ENCODE data around the gene PTK6.

The PTK6 gene

GRCh38 chr20:63536241-63536977 lies 767 bp downstream of the PTK6 start:
- peaks cover 10% of the 10 kb centered on the region for H3K4me1 Mint-ChIP-seq
- H3K4me3 Mint-ChIP-seq, result no peak overlapping the region
- H3K36me3 Mint-ChIP-seq (ENCODE audit: low read depth), result no peaks in the 10 kb centered on the region
- no peak for DNase-seq
- H3K9me3 Mint-ChIP-seq, result no peaks in the 10 kb centered on the region
- no peaks in the 10 kb centered on the region for H3K27me3 Mint-ChIP-seq
- H3K27ac Mint-ChIP-seq, result no peak overlapping the region
- ATAC-seq, result no peak

- Mint-ChIP-seq H3K27ac (no peak overlapping the region), H3K9me3 (no peaks in the 10 kb centered on the region), H3K4me1 (peaks cover 8% of the 10 kb centered on the region), H3K36me3 (ENCODE audit: low read depth) (no peaks in the 10 kb centered on the region), H3K27me3 (no peaks in the 10 kb centered on the region), H3K4me3 (no peak overlapping the region)
- DNase-seq (no peak), ATAC-seq (no peak)
These were observed 2.1 kb downstream of the PTK6 start for GRCh38 chr20:63534831-63535651.

- ATAC-seq, result no peak
- H3K9me3 Mint-ChIP-seq, result no peaks in the 10 kb centered on the region
- no peak for DNase-seq
- H3K27me3 Mint-ChIP-seq, result no peaks in the 10 kb centered on the region
- H3K4me1 Mint-ChIP-seq, result peaks cover 7% of the 10 kb centered on the region
- no peak overlapping the region for H3K4me3 Mint-ChIP-seq
- H3K36me3 Mint-ChIP-seq (ENCODE audit: low read depth), result no peaks in the 10 kb centered on the region
- H3K27ac Mint-ChIP-seq, result no peak overlapping the region
These were observed 2.7 kb downstream of the PTK6 start for GRCh38 chr20:63534427-63534830.

GRCh38 chr20:63533871-63534393 lies 3.2 kb downstream of the PTK6 start:
- H3K4me3 Mint-ChIP-seq, result no peak overlapping the region
- H3K27me3 Mint-ChIP-seq, result no peaks in the 10 kb centered on the region
- H3K4me1 Mint-ChIP-seq, result peaks cover 7% of the 10 kb centered on the region
- H3K27ac Mint-ChIP-seq, result no peak overlapping the region
- ATAC-seq (no peak), DNase-seq (no peak)
- H3K9me3 Mint-ChIP-seq, result no peaks in the 10 kb centered on the region
- H3K36me3 Mint-ChIP-seq (ENCODE audit: low read depth), result no peaks in the 10 kb centered on the region

GRCh38 chr20:63533388-63533787 lies 3.8 kb downstream of the PTK6 start:
- no peak for ATAC-seq
- Mint-ChIP-seq H3K9me3 (no peaks in the 10 kb centered on the region), H3K4me3 (no peak overlapping the region), H3K36me3 (ENCODE audit: low read depth) (no peaks in the 10 kb centered on the region), H3K27ac (no peak overlapping the region), H3K27me3 (no peaks in the 10 kb centered on the region), H3K4me1 (peaks cover 7% of the 10 kb centered on the region)
- no peak for DNase-seq

GRCh38 chr20:63532449-63532971 lies 4.7 kb downstream of the PTK6 start:
- Mint-ChIP-seq H3K27ac (no peak overlapping the region), H3K4me1 (peaks cover 7% of the 10 kb centered on the region), H3K4me3 (no peak overlapping the region), H3K36me3 (ENCODE audit: low read depth) (no peaks in the 10 kb centered on the region), H3K27me3 (no peaks in the 10 kb centered on the region), H3K9me3 (no peaks in the 10 kb centered on the region)
- DNase-seq, result no peak
- no peak for ATAC-seq

- Mint-ChIP-seq H3K36me3 (ENCODE audit: low read depth) (no peaks in the 10 kb centered on the region), H3K4me3 (no peak overlapping the region), H3K27ac (no peak overlapping the region), H3K4me1 (peaks cover 4% of the 10 kb centered on the region), H3K9me3 (no peaks in the 10 kb centered on the region), H3K27me3 (no peaks in the 10 kb centered on the region)
- ATAC-seq (no peak), DNase-seq (no peak)
These were observed 5.3 kb downstream of the PTK6 start for GRCh38 chr20:63531686-63532448.

- ATAC-seq (no peak), DNase-seq (no peak)
- Mint-ChIP-seq H3K27me3 (no peaks in the 10 kb centered on the region), H3K27ac (no peak overlapping the region), H3K9me3 (no peaks in the 10 kb centered on the region), H3K36me3 (ENCODE audit: low read depth) (no peaks in the 10 kb centered on the region), H3K4me3 (no peak overlapping the region), H3K4me1 (peaks cover 3% of the 10 kb centered on the region)
These were observed 6.4 kb downstream of the PTK6 start for GRCh38 chr20:63530788-63531160.

GRCh38 chr20:63529861-63530787 lies 7.1 kb downstream of the PTK6 start:
- ATAC-seq, result no peak
- no peak for DNase-seq
- Mint-ChIP-seq H3K9me3 (no peaks in the 10 kb centered on the region), H3K4me3 (no peak overlapping the region), H3K27me3 (no peaks in the 10 kb centered on the region), H3K27ac (no peak overlapping the region), H3K36me3 (ENCODE audit: low read depth) (no peaks in the 10 kb centered on the region), H3K4me1 (peaks cover 3% of the 10 kb centered on the region)

GRCh38 chr20:63529180-63529860 lies 7.9 kb downstream of the PTK6 start:
- no peak overlapping the region for H3K4me3 Mint-ChIP-seq
- H3K9me3 Mint-ChIP-seq, result no peaks in the 10 kb centered on the region
- H3K4me1 Mint-ChIP-seq, result peaks cover 3% of the 10 kb centered on the region
- H3K27ac Mint-ChIP-seq, result no peak overlapping the region
- DNase-seq, result no peak
- H3K27me3 Mint-ChIP-seq, result no peaks in the 10 kb centered on the region
- H3K36me3 Mint-ChIP-seq (ENCODE audit: low read depth), result peaks cover 2% of the 10 kb centered on the region
- no peak for ATAC-seq

GRCh38 chr20:63527184-63527583 lies 10.0 kb downstream of the PTK6 start:
- Mint-ChIP-seq H3K36me3 (ENCODE audit: low read depth) (peaks cover 19% of the 10 kb centered on the region), H3K27me3 (no peaks in the 10 kb centered on the region), H3K9me3 (no peaks in the 10 kb centered on the region), H3K4me1 (peaks cover 7% of the 10 kb centered on the region), H3K27ac (no peak overlapping the region), H3K4me3 (no peak overlapping the region)
- DNase-seq (no peak), ATAC-seq (no peak)

- no peak overlapping the region for H3K4me3 Mint-ChIP-seq
- H3K9me3 Mint-ChIP-seq, result no peaks in the 10 kb centered on the region
- H3K4me1 Mint-ChIP-seq, result peaks cover 9% of the 10 kb centered on the region
- ATAC-seq, result no peak
- no peaks in the 10 kb centered on the region for H3K27me3 Mint-ChIP-seq
- DNase-seq, result no peak
- H3K36me3 Mint-ChIP-seq (ENCODE audit: low read depth), result peaks cover 20% of the 10 kb centered on the region
- H3K27ac Mint-ChIP-seq, result no peak overlapping the region
These were observed 11.2 kb downstream of the PTK6 start for GRCh38 chr20:63525971-63526370.

GRCh38 chr20:63525185-63525584 lies 12.0 kb downstream of the PTK6 start:
- peaks cover 9% of the 10 kb centered on the region for H3K4me1 Mint-ChIP-seq
- ATAC-seq (no peak), DNase-seq (no peak)
- no peak overlapping the region for H3K27ac Mint-ChIP-seq
- no peak overlapping the region for H3K4me3 Mint-ChIP-seq
- H3K9me3 Mint-ChIP-seq, result no peaks in the 10 kb centered on the region
- no peaks in the 10 kb centered on the region for H3K27me3 Mint-ChIP-seq
- H3K36me3 Mint-ChIP-seq (ENCODE audit: low read depth), result peaks cover 20% of the 10 kb centered on the region

All from activated naive CD8-positive, alpha-beta T cell treated with anti-CD3 and anti-CD28 coated beads, Interleukin-2, amount 50 U/mL, for 24 hours (primary cell).